Activated CD8-positive, alpha-beta T cell treated with anti-CD3 and anti-CD28 coated beads, Interleukin-2, amount 10 ng/mL, durations not matched to agents 7 days and 5 days (primary cell): Measurements from ENCODE around the gene MTFMT. TPM values are rescaled to one million over a fixed set of nuclear protein-coding genes. Genes with fewer than 3 reads are reported as not detected.
"Not testable (repeated sequence)": the region's sequence is repeated elsewhere in the genome, so short reads cannot be mapped to it uniquely, and the experiment has no call there.

Source experiments
- ATAC-seq: fragments of 150-1000 bp; cut with Tn5 transposase; one replicate; pipeline ENCODE4 v1.10.0; 2021; ENCODE audit warnings: moderate library complexity
- CTCF ChIA-PET: fragments of 350-600 bp; sonication (Branson Sonifier 250); formaldehyde crosslinking; loops from one replicate; lab custom pipeline; 2021; ENCODE audit warnings: antibody characterized with exemption; lab: Charles Lee
- POLR2A ChIA-PET: fragments of 350-600 bp; sonication (Branson Sonifier 250); formaldehyde crosslinking; loops from one replicate; lab custom pipeline; 2021; ENCODE audit warnings: antibody characterized with exemption; lab: Charles Lee
- DNase-seq: peaks from one replicate; pipeline ENCODE4 v3.0.0-alpha.2; 2020
- H3K27ac Mint-ChIP-seq: one replicate; pipeline ENCODE4 v1.8.0; 2021; ENCODE audit warnings: mild to moderate bottlenecking, mixed read lengths
- H3K27me3 Mint-ChIP-seq: one replicate; pipeline ENCODE4 v1.8.0; 2021; ENCODE audit warnings: low read depth, mixed read lengths
- H3K36me3 Mint-ChIP-seq: one replicate; pipeline ENCODE4 v1.8.0; 2021; ENCODE audit warnings: low read depth, mixed read lengths
- H3K4me1 Mint-ChIP-seq: one replicate; pipeline ENCODE4 v1.8.0; 2021; ENCODE audit warnings: low read depth, mixed read lengths
- H3K4me3 Mint-ChIP-seq: one replicate; pipeline ENCODE4 v1.8.0; 2021; ENCODE audit warnings: mild to moderate bottlenecking, mixed read lengths
- H3K9me3 Mint-ChIP-seq: one replicate; pipeline ENCODE4 v1.8.0; 2022; ENCODE audit warnings: mixed read lengths; ENCODE audit not compliant: insufficient read depth
- total RNA-seq, 2 experiments: library from RNA; stranded (reverse); gene quantifications; one replicate each; pipeline ENCODE4 v1.2.3, GENCODE V29; 2021

Gene MTFMT
- total RNA-seq, 2 experiments from 2014 or later = 16.2 to 19.3 TPM

DNA sequence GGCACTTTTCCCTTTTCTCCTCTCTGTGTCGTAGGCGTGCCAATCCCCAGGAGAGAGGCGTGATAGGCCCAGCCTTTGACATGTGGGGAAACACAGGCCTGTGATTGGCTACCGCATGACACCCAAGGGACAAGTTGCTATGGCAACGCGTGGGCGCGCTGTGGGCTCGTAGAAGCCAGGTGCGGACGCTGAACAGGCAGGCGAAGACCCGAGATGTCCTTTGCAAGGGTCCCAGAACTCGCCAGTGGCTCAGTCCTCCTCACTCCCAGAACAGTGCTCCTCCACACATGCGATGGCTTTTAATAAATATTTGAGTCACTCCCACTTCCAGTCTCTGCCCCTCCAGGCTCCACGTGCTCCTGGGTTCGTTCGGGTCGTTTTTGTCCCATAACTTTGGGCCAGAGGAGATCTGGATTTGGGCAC is 20.0 kb upstream of the MTFMT start:
- ChIA-PET POLR2A (no interaction called here), CTCF (no interaction called here)
- H3K27ac Mint-ChIP-seq = no peak overlapping the region
- H3K4me1 Mint-ChIP-seq = peaks cover 15% of the 10 kb centered on the region
- ATAC-seq (peak; percentile 97), DNase-seq (peak; percentile 86)
- no peaks in the 10 kb centered on the region for H3K9me3 Mint-ChIP-seq
- H3K36me3 Mint-ChIP-seq = no peaks in the 10 kb centered on the region
- peak overlapping the region; percentile 46 for H3K4me3 Mint-ChIP-seq
- peaks cover 8% of the 10 kb centered on the region for H3K27me3 Mint-ChIP-seq

- ChIA-PET CTCF (interaction anchor here (0.7 to 1.6 kb wide), 2 partner anchors 15 to 26 kb away, joined by 3 to 6 read pairs; no protein-coding TSS in a partner anchor), POLR2A (no interaction called here)
- no peak overlapping the region for H3K27ac Mint-ChIP-seq
- peaks cover 15% of the 10 kb centered on the region for H3K4me1 Mint-ChIP-seq
- DNase-seq (no peak), ATAC-seq (no peak)
- H3K36me3 Mint-ChIP-seq = no peaks in the 10 kb centered on the region
- H3K27me3 Mint-ChIP-seq = peaks cover 8% of the 10 kb centered on the region
- H3K9me3 Mint-ChIP-seq = no peaks in the 10 kb centered on the region
- no peak overlapping the region for H3K4me3 Mint-ChIP-seq
These were observed 18.8 kb upstream of the MTFMT start for GRCh38 chr15:65048241-65048640.

DNA sequence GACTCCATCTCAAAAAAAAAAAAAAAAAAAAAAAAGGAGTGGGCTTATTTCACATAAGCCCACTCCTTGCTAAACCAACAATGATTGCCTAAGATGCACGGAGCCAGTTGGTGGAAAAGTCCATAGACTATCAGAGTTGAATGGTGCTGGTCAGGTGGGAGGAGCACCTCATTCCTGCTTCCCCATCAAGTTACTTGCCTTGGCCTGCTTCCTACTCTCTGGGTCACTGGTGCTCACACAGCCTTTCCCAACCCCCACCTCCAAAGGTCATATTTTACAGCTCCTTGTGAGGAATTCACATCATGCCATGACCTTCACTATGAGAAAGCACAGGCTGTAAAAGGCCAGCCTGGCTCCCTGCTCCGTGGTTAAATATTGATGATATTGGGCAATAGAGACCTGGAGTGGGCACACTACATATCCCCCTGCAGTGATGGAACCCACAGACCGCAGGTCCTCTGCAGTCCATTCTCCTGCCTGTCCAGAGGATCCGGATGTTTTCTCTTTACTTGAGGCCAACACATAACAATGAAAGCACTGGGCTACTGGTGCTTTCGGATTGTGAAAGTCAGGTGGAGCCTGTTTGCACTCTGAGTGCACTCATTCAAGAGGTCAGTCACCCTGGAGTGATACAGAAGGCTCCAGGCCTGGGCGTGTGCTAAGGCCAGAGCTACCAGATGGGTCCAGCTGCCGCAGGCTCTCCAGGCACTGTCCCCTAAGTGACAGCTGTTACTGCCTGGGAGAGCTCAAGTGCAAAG is 15.5 kb upstream of the MTFMT start, which contains the start of gene SLC51B:
Gene SLC51B (plus strand): TSS at position 664 of the 758 bp plus-strand sequence. CDS start 4,618 bp downstream, outside the sequence.
- Mint-ChIP-seq H3K27ac (no peak within 1 kb of the TSS), H3K27me3 (peaks cover 3% of the 10 kb centered on the region), H3K9me3 (no peaks in the 10 kb centered on the region), H3K4me1 (peaks cover 10% of the 10 kb centered on the region), H3K36me3 (no peaks in the 10 kb centered on the region), H3K4me3 (no peak within 1 kb of the TSS)
- ATAC-seq (no peak), DNase-seq (no peak)
- ChIA-PET CTCF (interaction anchor here (3.2 kb wide), 1 partner anchor 11 kb away, joined by 23 read pairs; no protein-coding TSS in a partner anchor), POLR2A (no interaction called here)

DNA sequence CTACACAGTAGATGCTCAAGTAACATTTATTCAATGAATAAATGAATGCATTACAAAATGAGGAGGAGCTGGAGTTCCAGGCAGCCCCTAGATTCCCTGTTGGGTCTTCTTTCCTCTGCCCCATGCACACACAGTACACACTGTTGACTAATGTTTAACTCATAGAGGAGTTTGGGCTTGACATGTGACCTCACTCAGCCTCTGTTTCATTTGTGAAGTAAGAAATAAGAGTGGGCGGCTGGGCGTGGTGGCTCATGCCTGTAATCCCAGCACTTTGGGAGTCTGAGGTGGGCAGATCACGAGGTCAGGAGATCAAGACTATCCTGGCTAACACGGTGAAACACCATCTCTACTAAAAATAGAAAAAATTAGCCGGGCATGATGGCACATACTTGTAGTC is 14.8 kb upstream of the MTFMT start:
- H3K4me3 Mint-ChIP-seq, H3K36me3 Mint-ChIP-seq, H3K27ac Mint-ChIP-seq, DNase-seq, ATAC-seq, H3K4me1 Mint-ChIP-seq, POLR2A ChIA-PET, H3K27me3 Mint-ChIP-seq, H3K9me3 Mint-ChIP-seq: not testable (repeated sequence)
- CTCF ChIA-PET = interaction anchor here (3.2 kb wide), 1 partner anchor 10 kb away, joined by 23 read pairs; no protein-coding TSS in a partner anchor

GRCh38 chr15:65042776-65043327 is 13.4 kb upstream of the MTFMT start:
- POLR2A ChIA-PET = interaction anchor here (1.1 kb wide), 1 partner anchor 257 kb away, joined by 4 read pairs; no protein-coding TSS in a partner anchor
- no peak overlapping the region for H3K27ac Mint-ChIP-seq

DNA sequence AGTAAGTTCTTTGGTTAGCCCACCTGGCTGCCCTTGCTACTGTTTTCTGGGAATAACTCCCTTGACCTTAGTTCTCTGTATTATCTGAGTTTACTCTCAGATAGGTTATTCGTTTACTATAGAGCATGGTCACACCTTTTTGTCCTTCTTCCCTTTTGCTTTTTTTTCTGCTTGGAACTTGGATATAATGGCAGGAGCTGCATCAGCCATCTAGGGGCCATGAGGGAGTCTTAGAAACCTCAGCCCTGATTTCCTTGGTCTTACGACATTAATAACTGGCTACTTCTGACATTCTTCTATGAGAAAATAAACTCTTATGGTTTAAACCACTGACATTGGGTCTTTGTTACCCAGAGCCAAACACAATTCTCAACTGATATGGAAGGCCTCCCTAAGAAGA is 12.3 kb upstream of the MTFMT start:
- Mint-ChIP-seq H3K27me3 (peaks cover 3% of the 10 kb centered on the region), H3K27ac (no peak overlapping the region), H3K4me1 (no peaks in the 10 kb centered on the region), H3K9me3 (no peaks in the 10 kb centered on the region), H3K36me3 (no peaks in the 10 kb centered on the region), H3K4me3 (no peak overlapping the region)
- ChIA-PET POLR2A (interaction anchor here (0.8 kb wide), 1 partner anchor 14 kb away, joined by 3 read pairs; no protein-coding TSS in a partner anchor), CTCF (interaction anchor here (1.3 to 1.8 kb wide), 2 partner anchors 42 to 256 kb away, joined by 5 to 6 read pairs; no protein-coding TSS in a partner anchor)
- ATAC-seq (no peak), DNase-seq (no peak)

More at GRCh38 chr15:65042776-65043327, 13.4 kb upstream of the MTFMT start:
- CTCF ChIA-PET = interaction anchor here (1.0 to 3.2 kb wide), 8 partner anchors 9 to 255 kb away, joined by 3 to 23 read pairs (median 5); partner anchors contain the start of gene CLPX
- Mint-ChIP-seq H3K36me3 (no peaks in the 10 kb centered on the region), H3K4me3 (no peak overlapping the region), H3K27me3 (peaks cover 3% of the 10 kb centered on the region), H3K9me3 (no peaks in the 10 kb centered on the region), H3K4me1 (no peaks in the 10 kb centered on the region)
- DNase-seq (no peak), ATAC-seq (no peak)

- Mint-ChIP-seq H3K27me3 (peaks cover 3% of the 10 kb centered on the region), H3K27ac (no peak overlapping the region), H3K4me3 (no peak overlapping the region), H3K4me1 (no peaks in the 10 kb centered on the region), H3K36me3 (no peaks in the 10 kb centered on the region), H3K9me3 (no peaks in the 10 kb centered on the region)
- CTCF ChIA-PET = no interaction called here
- no peak for DNase-seq
- no peak for ATAC-seq
- POLR2A ChIA-PET = no interaction called here
These were observed 11.0 kb upstream of the MTFMT start for GRCh38 chr15:65040461-65040860.

DNA sequence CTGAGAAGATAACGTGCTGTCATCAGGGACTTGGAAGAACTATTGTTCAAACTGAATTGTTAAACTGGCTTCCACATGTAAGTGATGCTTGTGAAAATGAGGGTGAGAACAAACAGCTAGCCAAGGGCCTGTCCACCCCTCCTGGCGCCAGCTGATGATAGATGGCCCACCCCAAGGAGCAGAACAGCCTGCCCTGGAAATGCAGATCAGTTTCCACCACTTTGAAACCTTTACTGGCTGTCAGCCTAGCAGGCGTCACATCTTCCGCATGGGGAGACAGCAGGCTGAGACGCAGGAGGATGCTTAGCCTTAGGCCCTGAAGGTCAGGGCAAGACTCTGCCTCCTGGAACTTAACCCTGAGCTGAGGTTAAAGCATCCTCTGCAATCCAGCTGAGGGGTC is 9.4 kb upstream of the MTFMT start:
- POLR2A ChIA-PET = no interaction called here
- no peaks in the 10 kb centered on the region for H3K9me3 Mint-ChIP-seq
- H3K4me3 Mint-ChIP-seq = no peak overlapping the region
- peaks cover 2% of the 10 kb centered on the region for H3K4me1 Mint-ChIP-seq
- CTCF ChIA-PET = interaction anchor here (1.2 kb wide), 1 partner anchor 15 kb away, joined by 3 read pairs; no protein-coding TSS in a partner anchor
- H3K36me3 Mint-ChIP-seq = no peaks in the 10 kb centered on the region
- H3K27me3 Mint-ChIP-seq = peaks cover 3% of the 10 kb centered on the region
- no peak for ATAC-seq
- DNase-seq = no peak
- no peak overlapping the region for H3K27ac Mint-ChIP-seq

- CTCF ChIA-PET = interaction anchor here (1.2 kb wide), 1 partner anchor 15 kb away, joined by 3 read pairs; no protein-coding TSS in a partner anchor
- no peaks in the 10 kb centered on the region for H3K36me3 Mint-ChIP-seq
- POLR2A ChIA-PET = no interaction called here
- DNase-seq (no peak), ATAC-seq (no peak)
- H3K4me1 Mint-ChIP-seq = peaks cover 6% of the 10 kb centered on the region
- no peak overlapping the region for H3K27ac Mint-ChIP-seq
- peaks cover 3% of the 10 kb centered on the region for H3K27me3 Mint-ChIP-seq
- H3K4me3 Mint-ChIP-seq = no peak overlapping the region
- no peaks in the 10 kb centered on the region for H3K9me3 Mint-ChIP-seq
These were observed 9.0 kb upstream of the MTFMT start for GRCh38 chr15:65038428-65038827.

DNA sequence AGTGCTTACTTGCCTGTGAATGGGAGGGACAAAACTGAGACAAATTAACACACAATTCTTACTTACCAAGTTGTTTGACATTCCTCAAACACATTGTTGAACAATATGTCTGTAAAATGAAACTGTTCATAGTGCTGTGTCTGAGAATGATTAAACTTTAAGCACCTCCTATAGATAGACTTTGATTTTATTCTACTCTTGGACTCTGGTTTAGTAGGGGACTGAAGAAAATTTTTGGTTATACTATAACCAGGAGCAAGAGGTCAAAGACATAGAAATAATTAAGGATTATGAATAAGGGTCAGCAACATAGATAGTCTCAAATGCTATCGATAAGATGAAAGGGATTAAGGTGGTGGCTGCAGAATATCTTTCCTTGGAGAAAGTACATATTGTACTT is 7.9 kb upstream of the MTFMT start:
- H3K36me3 Mint-ChIP-seq = no peaks in the 10 kb centered on the region
- ChIA-PET POLR2A (no interaction called here), CTCF (no interaction called here)
- ATAC-seq = no peak
- peaks cover 10% of the 10 kb centered on the region for H3K4me1 Mint-ChIP-seq
- H3K27me3 Mint-ChIP-seq = peaks cover 8% of the 10 kb centered on the region
- H3K9me3 Mint-ChIP-seq = no peaks in the 10 kb centered on the region
- H3K4me3 Mint-ChIP-seq = no peak overlapping the region
- H3K27ac Mint-ChIP-seq = no peak overlapping the region
- DNase-seq = no peak

DNA sequence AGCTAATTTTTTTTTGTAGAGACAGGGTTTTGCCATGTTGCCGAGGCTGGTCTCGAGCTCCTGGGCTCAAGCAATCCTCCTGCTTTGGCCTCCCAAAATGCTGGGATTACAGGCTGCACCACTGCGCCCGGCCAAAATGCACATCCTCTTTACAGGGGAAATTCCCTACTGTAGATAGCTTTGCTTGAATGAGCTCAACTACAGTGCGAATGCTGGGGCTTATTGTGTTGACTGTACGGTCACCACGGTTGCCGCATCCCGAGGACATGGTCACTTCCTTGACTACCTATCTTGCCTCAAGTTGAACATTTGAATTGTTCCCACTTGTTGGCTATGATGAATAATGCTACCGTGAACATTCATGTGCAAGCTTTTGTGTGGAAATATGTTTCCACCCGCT is 5.3 kb upstream of the MTFMT start:
- POLR2A ChIA-PET = interaction anchor here (1.3 to 1.8 kb wide), 4 partner anchors 99 to 270 kb away, joined by 3 to 8 read pairs (median 4); partner anchors contain the start of gene RNU5B-1
- H3K9me3 Mint-ChIP-seq = no peaks in the 10 kb centered on the region
- H3K36me3 Mint-ChIP-seq = no peaks in the 10 kb centered on the region
- CTCF ChIA-PET = interaction anchor here (1.0 to 2.2 kb wide), 13 partner anchors 9 to 350 kb away, joined by 3 to 23 read pairs (median 7); partner anchors contain the start of gene SLC51B
- ATAC-seq = no peak
- peaks cover 14% of the 10 kb centered on the region for H3K4me1 Mint-ChIP-seq
- no peak for DNase-seq
- no peak overlapping the region for H3K4me3 Mint-ChIP-seq
- peaks cover 23% of the 10 kb centered on the region for H3K27me3 Mint-ChIP-seq
- H3K27ac Mint-ChIP-seq = no peak overlapping the region
